Fibroblast of lung (primary cell): ENCODE measurements around the gene ZFPM1.

Source experiments
- EZH2 ChIP-seq: IDR thresholded peaks from 2 replicates; pipeline ENCODE4 v1.5.1; 2012; ENCODE audit warnings: low read length, control low read depth, mild to moderate bottlenecking; ENCODE audit errors: missing control alignments
- TF ChIP-seq, protein P1 (sequence below), 2 donors: IDR thresholded peaks in 1 of 2; conservative IDR thresholded peaks in 1 of 2; 1 replicate in 1 of 2; 2 replicates in 1 of 2; pipeline ENCODE4 v1.5.1; 2011 to 2012; ENCODE audit warnings: low read length in 2 of 2, control low read depth in 1 of 2, inconsistent platforms in 1 of 2, low read depth in 1 of 2, mild to moderate bottlenecking in 1 of 2

DNA sequence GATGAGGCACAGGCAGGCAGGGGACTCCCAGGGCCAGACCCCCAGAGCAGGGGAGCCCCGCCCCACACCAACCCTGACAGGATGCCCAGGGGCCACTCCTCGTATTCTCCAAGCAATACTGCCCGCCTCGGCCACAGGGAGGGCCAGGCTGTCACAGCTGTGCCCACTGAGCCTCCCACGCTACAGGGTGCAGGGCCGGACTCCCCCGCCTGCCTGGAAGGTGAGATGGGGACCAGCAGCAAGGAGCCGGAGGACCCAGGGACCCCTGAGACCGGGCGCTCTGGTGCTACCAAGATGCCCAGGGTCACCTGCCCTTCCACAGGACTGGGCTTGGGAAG, 18.8 kb upstream of the ZFPM1 start:
- TF ChIP-seq EZH2: no peak
- TF ChIP-seq, protein P1, sequence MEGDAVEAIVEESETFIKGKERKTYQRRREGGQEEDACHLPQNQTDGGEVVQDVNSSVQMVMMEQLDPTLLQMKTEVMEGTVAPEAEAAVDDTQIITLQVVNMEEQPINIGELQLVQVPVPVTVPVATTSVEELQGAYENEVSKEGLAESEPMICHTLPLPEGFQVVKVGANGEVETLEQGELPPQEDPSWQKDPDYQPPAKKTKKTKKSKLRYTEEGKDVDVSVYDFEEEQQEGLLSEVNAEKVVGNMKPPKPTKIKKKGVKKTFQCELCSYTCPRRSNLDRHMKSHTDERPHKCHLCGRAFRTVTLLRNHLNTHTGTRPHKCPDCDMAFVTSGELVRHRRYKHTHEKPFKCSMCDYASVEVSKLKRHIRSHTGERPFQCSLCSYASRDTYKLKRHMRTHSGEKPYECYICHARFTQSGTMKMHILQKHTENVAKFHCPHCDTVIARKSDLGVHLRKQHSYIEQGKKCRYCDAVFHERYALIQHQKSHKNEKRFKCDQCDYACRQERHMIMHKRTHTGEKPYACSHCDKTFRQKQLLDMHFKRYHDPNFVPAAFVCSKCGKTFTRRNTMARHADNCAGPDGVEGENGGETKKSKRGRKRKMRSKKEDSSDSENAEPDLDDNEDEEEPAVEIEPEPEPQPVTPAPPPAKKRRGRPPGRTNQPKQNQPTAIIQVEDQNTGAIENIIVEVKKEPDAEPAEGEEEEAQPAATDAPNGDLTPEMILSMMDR (conservative IDR thresholded peaks at IDR 0.05 in 1 of 2, IDR thresholded peaks at IDR 0.05 in 1 of 2; ENCODE audit: low read depth in 1 of 2, low read length in 2 of 2): no peak
